Tibial nerve (tissue), 4 donors: ENCODE results near the gene LRP8.

Source experiments
- CTCF ChIP-seq, 5 experiments: fragments of 200-600 bp in 3 of 5; fragments of 450-650 bp in 2 of 5; sonication (generic) in 3 of 5; IDR thresholded peaks; one replicate each; pipeline ENCODE4 v1.5.1; 2016 to 2019; ENCODE audit warnings: antibody characterized with exemption in 5 of 5, mild to moderate bottlenecking in 3 of 5, moderate library complexity in 2 of 5
- EP300 ChIP-seq, 2 donors: sonication (generic); formaldehyde crosslinking; IDR thresholded peaks; one replicate each; pipeline ENCODE4 v1.6.1; 2017; ENCODE audit warnings: antibody characterized with exemption in 2 of 2, mild to moderate bottlenecking in 1 of 2
- POLR2A ChIP-seq, 2 donors: fragments of 450-650 bp; IDR thresholded peaks; one replicate each; pipeline ENCODE4 v1.6.1; 2017; ENCODE audit warnings: antibody characterized with exemption in 2 of 2, mild to moderate bottlenecking in 2 of 2, moderate library complexity in 2 of 2

GRCh38 chr1:53369761-53370160 is 41.9 kb upstream of the LRP8 start:
- TF ChIP-seq CTCF (IDR thresholded peaks at IDR 0.05), result no peak
- TF ChIP-seq POLR2A (IDR thresholded peaks at IDR 0.05), result no peak
- TF ChIP-seq EP300 (IDR thresholded peaks at IDR 0.05), result no peak
